ENCODE data around the gene PLA2G4F. TPM values are rescaled to one million over a fixed set of nuclear protein-coding genes. Genes with fewer than 3 reads are reported as not detected.
"Not testable (repeated sequence)": the region's sequence is repeated elsewhere in the genome, so short reads cannot be mapped to it uniquely, and the experiment has no call there.

The PLA2G4F gene
- total RNA-seq, 1 donor from 2014 or later = not detected

DNA sequence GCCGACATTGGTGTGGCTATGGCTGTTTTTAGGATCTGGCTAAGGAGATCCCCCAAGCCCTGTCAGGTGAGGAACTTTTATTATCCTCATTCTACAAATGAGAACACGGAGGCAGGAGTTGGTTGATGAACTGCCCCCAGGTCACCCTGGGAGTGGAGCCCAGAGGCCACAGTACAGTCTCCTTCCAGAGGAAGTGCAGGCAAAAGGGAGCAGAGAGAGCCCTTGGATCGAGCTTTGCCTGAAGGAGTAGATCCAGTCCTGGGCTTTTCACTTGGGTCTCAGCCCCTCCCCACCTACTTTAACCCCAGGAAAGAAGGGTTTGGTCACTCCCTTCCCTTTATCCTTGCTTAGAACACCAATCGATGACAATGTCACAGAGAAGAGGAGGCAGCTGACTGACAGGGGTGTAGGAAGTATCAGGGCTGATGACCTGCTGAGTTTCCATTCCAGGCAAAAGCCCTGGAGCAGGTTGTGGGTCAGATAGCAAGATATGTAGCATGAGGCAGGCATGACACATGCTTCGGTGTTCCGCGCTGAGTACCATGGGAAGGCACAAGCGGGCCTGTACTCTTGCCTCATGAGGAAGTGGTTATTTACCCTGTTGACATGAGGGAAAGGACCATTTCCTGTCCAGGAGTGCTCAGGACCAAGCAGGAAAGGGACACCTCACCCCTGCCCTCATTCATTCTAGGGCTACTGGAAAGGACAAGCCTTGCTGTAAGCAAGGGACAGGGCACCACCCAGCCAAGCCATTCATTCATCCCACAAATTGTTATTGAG, 56.2 kb downstream of the PLA2G4F start:
- intact Hi-C loops (cut with micrococcal nuclease) = no loop called here

DNA sequence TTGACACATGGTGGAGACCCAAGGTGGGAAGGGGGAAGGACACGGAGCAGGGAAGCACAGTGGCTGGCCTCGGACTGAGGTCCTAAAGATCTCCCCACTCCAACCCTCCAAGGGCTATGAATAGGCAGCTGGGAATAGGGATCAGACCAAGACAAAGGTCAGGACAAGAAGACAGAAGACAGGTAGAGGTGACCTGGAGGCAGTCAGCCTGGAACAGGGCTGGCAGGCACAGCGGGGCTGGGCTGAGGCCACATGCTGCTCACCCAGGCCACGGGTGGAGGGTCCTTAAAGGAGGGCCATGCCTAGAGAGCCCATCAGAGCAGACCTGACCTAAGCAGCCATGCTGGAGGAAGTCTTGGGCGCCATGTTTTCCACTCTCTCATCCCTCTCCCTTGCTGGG, 59.4 kb downstream of the PLA2G4F start:
- intact Hi-C loops (cut with micrococcal nuclease) = no loop called here

DNA sequence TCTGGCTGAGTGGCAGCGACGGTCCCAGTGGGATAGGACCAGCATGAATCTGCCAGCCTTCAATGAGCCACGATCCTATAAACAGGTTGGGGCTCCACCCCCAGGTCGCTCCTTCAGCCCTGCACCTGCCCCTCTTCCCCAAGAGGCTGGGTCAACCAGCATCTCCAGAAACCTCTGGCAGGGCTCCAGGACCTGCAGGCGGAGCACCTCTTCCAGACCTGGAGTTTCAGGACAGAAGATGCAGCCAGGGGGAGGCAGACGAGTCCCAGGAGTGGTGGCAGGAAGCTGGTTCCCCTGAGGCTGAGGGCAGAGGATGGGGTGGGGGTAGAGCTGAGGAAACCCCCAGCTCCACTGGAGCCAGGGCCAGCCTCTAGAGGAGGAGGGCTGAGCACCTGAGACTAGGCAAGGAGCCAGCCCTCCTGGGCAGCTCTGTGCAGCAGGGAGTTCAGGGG, 61.9 kb downstream of the PLA2G4F start, which contains the start of gene PLA2G4D:
PLA2G4D (minus strand) TSS at position 51 of the 452 bp plus-strand sequence. CDS start 103 bp downstream, outside the sequence.
- intact Hi-C loops (cut with micrococcal nuclease) = no loop called here

DNA sequence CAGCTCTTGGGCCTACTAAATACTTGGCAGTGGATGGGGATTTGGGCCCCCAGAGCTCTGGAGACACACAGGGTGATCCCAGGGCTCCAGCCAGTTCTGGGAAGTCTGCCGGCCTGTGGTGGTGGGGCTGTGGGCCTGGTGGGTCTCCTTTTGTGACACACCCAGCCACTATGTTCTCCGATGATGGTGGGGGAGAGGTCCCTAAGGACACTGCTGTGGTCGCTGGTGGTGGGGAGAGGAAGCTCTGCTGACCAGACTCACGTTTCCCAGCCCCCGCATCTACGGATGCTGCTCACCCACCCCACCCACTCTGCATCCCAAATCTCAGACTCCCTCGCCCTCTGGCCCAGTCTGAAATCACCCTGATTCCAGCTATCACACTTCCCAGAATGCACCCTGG, 62.5 kb downstream of the PLA2G4F start:
- intact Hi-C loops (cut with micrococcal nuclease) = no loop called here

DNA sequence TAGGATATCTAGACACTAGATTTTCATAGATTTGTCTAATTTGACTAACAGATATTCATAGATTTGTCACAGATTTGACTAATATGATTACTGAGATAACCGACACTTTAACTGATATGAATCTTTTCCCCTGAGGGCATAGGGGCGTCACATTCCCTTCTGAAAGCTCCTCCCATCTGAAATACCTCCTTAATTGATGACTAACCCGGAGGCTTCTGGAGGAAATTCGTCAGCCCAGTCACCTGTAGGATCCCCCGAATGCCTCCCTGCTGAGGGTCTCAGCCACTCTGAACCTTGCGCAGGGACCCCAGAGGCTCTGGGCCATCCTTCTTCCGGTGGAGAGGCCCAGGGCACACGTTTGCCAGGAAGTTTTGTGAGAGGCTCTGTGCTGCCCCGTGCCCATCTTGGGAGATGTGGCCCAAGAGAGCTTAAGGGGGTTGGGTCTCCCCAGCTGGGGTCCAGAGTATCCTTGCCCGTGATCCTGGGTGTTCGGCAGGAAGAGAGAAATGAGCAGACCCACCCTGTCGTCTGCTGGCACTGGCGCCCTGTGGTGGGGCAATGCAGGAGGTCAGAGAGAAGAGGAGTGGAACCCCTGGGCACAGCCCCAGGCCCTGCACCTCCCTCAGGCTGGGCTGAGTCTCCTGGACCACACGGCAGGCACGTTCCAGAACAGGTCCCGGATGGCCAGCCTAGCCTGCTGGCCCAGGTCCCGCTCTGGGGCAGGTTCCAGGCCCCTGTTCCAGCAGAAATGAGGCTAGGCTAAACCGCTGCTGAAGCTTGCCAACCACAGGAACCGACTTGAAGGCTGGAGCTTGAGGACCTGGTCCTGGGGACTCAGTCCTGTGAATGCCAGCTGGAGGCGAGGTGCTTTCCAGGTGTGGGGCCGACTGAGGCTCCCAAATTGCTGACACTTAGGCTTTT, 63.8 kb downstream of the PLA2G4F start:
- intact Hi-C loops (cut with micrococcal nuclease) = no loop called here

DNA sequence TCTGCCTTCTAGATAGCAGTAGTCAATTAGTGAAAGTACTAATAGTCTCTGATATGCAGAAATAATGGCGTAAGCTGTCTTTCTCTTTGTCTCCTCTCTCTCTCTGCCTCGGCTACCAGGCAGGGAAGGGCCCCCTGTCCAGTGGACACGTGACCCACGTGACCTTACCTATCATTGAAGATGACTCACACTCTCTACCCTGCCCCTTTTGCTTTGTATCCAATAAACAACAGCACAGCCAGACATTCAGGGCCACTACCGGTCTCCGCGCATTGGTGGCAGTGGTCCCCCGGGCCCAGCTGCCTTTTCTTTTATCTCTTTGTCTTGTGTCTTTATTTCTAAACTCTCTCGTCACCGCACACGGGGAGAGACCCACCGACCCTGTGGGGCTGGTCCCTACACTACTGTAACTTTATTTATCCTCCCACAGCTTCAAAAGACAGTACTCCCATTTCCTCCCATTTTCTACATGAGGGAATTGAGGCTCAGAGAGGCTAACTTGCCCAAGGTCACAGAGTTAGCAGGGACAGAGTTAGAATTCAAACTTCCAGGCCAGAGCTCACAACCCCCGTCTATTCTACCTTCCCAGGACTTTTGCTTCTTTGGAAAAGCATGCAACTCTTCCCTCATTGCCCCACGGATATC, 64.6 kb downstream of the PLA2G4F start:
- intact Hi-C loops (cut with micrococcal nuclease) = not testable (repeated sequence)

DNA sequence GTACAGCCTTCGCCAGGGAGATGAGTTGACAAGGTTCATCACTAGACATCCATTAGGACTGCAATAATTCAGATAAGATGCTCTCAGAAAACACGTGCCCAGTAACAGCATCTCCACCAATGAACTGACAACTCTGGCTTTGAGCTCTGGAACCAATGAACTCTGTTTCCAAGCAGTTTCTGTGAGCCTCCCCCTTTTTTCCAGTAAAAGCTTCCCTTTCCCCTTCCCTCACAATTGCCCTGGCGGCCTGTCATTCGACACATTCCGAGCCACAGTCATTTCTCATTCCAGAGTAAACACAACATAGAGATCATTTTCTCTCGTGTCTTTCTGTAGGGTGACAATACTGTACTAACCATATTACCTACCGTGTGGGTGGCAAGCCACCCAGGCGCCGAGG, 65.7 kb downstream of the PLA2G4F start:
- intact Hi-C loops (cut with micrococcal nuclease) = no loop called here

DNA sequence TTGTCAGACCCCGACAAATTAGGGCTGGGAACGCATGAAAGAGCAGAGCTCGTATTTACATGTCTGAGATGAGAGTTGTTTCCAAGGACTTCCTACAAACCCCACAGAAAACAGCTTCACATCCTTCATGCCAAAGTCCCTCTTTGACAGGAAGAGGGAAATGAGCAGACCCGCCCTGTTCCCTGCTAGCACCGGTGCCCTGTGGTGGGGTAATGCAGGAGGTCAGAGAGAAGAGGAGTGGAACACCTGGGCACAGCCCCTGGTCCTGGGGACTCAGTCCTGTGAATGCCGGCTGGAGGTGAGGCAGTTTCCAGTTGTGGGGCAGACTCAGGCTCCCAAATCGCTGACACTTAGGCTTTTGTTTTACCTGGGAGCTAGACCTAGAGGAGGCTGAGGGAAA, 66.1 kb downstream of the PLA2G4F start:
- intact Hi-C loops (cut with micrococcal nuclease) = no loop called here

DNA sequence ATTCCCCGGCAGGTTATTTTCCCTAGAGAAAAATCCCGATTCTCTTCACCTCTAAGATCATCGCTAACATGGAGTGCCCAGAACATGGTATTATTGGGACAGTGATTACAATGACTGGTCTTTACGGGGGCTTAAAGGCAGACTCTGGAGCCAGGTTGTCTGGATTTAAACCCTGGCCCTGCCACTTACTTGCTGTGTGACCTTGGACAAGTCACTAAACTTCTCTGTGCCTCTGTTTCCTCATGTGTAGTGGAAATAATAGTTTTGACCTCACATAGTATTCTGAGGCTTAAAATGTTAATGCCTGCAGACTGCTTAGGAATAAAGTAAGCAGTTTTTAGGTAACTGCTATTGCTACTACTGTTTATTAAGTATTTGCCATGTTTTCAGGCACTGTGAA, 66.5 kb downstream of the PLA2G4F start:
- intact Hi-C loops (cut with micrococcal nuclease) = no loop called here

Other genes with a start within 250 kb of the PLA2G4F start
- gene EHD4, start 184.1 kb downstream of the PLA2G4F start, total RNA-seq = 9.1 and 9.7 TPM in 2 replicates
- not detected in 2 replicates for gene PLA2G4E, start 135.6 kb downstream of the PLA2G4F start, total RNA-seq
- not detected in 2 replicates for gene PLA2G4D, start 62.1 kb downstream of the PLA2G4F start, total RNA-seq
- gene VPS39, start 51.7 kb upstream of the PLA2G4F start, total RNA-seq = 71.1 and 74.1 TPM in 2 replicates
- 30.4 and 36.6 TPM in 2 replicates for gene GANC, start 116.6 kb upstream of the PLA2G4F start, total RNA-seq
- 38.2 and 42.1 TPM in 2 replicates for gene TMEM87A, start 116.8 kb upstream of the PLA2G4F start, total RNA-seq
- 3.1 and 4.7 TPM in 2 replicates for gene CAPN3, start 202.9 kb upstream of the PLA2G4F start, total RNA-seq